ENCODE data around the gene DSCAM.
"Not testable (repeated sequence)": the region's sequence is repeated elsewhere in the genome, so short reads cannot be mapped to it uniquely, and the experiment has no call there.

DSCAM gene

GRCh38 chr21:40282912-40283886, 563.8 kb downstream of the DSCAM start:
- no peak for DNase-seq

GRCh38 chr21:40278345-40278744, 568.6 kb downstream of the DSCAM start:
- DNase-seq = no peak

DNA sequence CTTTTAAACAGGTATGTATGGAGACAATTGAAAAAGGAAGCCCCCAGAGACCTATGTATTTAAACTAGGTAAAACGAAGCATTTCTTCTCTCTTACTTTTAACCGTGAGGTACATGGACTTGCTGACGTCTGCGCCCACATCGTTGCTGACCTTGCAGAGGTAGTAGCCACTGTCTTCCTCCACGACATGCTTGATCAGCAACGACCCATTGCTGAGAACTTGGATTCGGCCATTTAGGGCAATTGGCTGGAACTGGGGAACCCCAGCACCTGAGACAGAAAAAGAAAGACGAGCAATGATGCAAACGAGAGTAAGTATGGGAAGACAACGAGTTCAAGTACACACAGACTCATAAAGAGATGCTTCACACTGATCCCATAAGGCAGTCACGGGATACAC, 571.0 kb downstream of the DSCAM start:
- no peak for DNase-seq

DNA sequence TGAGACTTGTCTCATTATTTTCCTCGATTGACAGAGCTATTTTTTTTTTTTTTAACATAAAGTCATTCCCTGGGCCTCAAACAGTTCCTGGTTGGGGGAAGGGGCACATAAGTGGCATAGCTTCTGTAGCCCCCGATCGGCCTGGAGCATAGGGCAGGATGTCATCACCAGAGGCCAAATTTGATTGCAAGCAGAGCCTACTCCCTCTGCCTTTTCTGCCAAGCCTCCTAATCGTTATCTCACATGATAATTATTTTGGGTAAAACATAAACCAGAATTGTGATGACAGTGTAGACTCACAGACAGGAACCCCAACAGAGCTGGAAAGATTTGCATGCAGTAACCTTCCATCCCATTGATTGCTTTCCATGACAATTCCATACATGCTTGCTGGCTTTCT, 574.9 kb downstream of the DSCAM start:
- no peak for DNase-seq

GRCh38 chr21:40271164-40271563, 575.8 kb downstream of the DSCAM start:
- DNase-seq = no peak

- DNase-seq = no peak
These were observed 576.9 kb downstream of the DSCAM start for GRCh38 chr21:40270047-40270446.

- no peak for DNase-seq
These were observed 577.7 kb downstream of the DSCAM start for GRCh38 chr21:40269239-40269638.

- not testable (repeated sequence) for DNase-seq
These were observed 588.5 kb downstream of the DSCAM start for GRCh38 chr21:40258456-40258855.

DNA sequence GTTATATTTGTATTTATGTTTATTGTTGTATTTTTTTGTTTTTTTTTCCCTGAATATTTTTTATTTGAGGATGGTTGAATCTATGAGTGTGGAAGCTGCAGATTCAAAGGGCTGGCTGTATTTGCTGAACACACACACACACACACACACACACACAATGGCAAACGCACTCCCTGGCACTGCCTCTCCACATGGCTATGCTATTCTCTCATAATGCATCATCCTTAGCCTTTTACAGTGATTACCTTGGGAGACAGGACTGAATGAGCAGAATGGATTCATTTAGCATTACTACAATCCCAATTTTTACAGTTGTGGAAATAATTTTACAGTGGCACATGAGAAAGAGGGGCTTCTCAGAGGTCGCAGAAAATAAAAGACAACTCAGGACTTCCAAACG, 589.6 kb downstream of the DSCAM start:
- no peak for DNase-seq

DNA sequence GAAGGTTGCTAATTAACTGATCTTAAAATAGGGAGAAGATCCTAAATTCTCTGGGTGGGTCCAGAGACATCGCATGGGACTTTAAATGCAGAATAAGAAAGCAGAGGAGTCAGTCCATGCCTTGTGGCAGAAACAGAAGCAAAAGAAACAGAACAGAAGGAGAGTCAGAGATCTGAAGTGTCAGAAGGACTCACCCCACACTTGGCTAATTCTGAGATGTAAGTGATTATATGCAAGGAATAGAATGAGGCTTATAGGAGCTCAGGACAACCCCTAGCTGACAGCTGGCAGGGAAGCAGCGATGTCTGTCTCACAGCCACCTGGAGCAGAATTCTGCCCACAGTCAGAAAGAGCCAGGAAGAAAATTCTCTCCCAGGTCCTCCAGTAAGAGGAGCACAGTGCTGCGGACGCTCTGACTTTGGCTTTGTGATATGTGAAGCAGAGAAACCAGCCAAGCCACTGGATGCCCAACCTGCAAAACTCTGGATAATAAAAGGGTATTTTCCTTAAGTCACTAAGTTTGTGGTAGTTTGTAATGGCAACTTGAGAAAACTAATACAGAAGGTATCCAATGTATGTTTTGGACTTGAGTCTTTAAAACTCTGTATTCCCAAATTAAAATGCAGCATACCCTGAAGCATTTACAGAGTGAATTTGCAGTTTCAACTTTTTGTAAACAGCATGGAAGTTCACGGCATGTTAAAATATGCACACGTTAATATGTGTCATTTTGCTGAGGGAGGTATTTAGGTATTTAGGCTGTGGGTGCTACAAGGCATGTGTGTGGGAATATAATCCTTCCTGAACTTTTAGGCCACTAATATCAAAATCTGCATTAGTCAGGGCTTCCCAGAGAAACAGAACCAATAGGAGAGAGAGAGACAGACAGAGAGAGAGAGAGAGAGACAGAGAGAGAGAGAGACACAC, 591.2 kb downstream of the DSCAM start:
- no peak for DNase-seq

DNA sequence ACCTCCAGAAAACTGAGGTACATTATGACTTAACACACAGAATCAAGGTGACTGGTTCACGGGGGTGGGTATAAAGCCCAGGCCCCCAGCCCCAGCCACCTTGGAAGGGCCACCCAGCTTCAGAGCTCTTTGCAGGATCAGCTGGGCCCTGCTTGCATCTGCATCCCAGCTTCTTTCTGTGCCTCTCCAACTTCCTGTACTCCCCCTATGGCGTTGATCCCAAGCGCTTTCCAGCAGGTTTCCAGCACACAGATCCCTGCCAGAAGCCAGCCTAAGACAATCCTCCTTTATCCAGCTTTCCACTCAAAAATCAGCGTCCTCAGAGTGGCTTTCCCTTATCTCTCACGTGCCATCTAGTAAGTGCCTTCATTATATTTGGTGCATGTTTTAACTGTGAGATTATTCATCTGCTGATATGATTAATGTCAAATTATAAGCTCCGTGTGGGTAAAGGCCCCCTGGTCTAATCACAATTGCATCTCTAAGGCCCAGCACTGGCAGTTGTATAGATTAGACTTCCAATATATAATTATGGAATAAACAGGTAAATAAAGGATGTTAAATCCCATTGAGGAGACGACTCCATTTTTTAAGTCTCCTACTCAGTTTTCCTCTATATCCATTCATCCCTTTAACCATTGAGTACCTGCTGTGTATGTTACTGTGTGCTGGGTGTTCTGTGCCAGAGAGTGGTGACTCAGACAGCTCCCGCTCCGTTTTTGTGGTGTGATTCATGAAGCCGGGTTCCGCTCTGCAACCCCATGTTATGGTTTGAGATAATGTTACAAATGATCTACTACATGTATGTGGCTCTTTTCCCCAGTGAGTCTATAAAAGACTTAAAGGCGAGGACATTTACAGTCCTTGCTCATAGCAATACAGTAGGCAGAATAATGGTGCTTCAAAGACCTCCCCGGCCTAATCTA, 592.2 kb downstream of the DSCAM start:
- no peak for DNase-seq

DNA sequence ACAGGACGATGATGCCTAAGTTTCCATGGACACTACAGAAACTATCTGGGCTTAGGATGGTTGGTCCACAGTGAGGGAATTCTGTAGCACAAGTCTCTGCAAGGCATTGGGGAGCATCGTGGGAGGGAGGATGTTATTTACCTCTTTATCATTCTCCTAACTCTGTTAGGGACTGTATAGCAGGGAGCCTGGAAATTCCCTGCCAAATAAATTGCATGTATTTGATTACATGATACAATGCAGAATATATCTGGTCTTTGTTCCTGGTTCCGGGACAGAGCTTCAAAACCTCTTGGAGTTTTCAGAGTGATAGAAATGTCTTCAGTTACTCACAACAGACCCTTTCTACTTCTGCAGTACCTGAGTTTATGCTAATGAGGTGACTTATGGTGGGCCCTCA, 593.8 kb downstream of the DSCAM start:
- no peak for DNase-seq

GRCh38 chr21:40250514-40251294, 596.3 kb downstream of the DSCAM start:
- DNase-seq = no peak

- no peak for DNase-seq
These were observed 602.0 kb downstream of the DSCAM start for GRCh38 chr21:40244981-40245380.

DNA sequence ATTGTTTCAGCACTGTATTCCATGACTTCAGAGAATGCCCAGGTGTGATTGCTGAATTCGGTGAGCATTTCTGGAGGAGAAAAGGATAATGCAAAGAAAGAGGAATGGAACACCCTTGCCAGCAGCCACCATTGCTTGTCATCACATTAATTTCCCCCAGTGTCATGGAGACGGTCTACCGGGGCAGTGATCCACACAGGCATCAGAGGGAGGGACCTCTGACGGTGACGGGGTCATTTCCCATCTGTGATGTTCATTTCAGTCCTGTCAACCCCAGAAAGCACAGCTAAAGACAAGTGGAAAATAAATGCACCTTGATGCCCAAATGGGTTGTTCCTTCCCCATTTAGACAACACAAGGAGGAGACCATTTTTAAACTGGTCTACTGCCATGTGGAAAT, 603.3 kb downstream of the DSCAM start:
- no peak for DNase-seq

GRCh38 chr21:40242586-40243265, 604.2 kb downstream of the DSCAM start:
- DNase-seq = no peak

DNA sequence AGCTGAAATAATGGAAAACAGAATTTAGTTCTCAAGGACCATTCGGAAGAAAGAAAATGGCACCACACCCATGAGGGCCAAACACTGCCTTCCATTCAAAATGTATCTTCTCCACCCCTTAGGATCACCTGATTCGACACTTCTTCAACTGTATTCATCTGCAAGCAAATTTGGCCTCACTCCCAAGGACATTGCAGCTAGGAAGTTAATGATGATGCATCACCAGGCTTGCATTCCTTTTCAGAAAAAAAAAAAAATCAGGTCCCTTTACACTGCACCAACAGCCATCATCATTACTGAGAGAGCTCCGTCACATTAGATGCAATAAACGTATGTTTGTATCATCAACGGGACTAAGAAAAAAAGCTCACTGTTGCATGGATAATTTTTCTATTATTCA, 611.4 kb downstream of the DSCAM start:
- DNase-seq = no peak

DNA sequence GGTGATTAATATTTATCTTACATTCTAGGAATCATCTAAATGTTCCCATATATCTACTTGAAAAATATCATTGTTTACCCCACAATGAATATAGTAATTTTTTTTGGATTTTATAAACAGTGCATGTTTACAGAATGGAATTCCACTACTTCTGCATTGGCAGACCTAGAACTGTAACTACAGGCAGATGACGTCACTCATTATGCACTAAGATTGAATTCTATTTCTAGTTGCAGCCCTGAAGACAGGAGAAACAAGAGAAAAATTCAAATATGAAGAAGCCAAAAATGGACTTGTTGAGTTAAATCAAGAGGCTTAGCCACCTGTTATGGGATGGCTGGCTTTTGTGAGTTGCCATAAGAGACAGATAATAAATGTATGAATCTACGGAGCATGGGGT, 615.0 kb downstream of the DSCAM start:
- no peak for DNase-seq

GRCh38 chr21:40227096-40227495, 619.9 kb downstream of the DSCAM start:
- no peak for DNase-seq

DNA sequence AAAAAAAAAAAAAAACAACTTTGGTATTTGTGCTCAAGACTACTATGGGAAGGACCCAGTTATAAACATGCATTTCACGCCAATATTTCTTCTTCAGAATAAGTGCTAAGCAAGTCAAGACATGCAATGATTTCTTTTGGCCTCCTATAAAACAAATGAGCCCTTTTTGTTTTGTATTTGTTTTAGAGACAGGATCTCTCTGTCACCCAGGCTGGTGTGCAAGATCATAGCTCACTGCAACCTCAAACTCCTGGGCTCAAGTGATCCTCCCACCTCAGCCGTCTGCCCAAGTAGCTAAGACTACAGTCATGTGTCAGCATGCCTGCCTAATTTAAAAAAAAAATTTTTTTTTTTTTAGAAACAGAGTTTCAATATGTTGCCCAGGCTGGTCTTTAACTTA, 631.0 kb downstream of the DSCAM start:
- DNase-seq = no peak

GRCh38 chr21:40210251-40210650, 636.7 kb downstream of the DSCAM start:
- no peak for DNase-seq

Measured in stimulated activated CD4-positive, alpha-beta T cell treated with anti-CD3 and anti-CD28 coated beads, Interleukin-1b, Interleukin-23, amount 100 ng/mL, for 48 hours (primary cell).